HFFc6 (cell line): ENCODE data around the gene CTNNA3. TPM values are rescaled to one million over a fixed set of nuclear protein-coding genes. Genes with fewer than 3 reads are reported as not detected.

Experiments
- DNase-seq: peaks from one replicate; pipeline ENCODE4 v3.0.0-alpha.2; 2018
- H3K27ac Mint-ChIP-seq: 2 replicates; pipeline ENCODE4 v1.8.0; 2020; ENCODE audit warnings: mild to moderate bottlenecking, mixed read lengths
- H3K27me3 Mint-ChIP-seq: 2 replicates; pipeline ENCODE4 v1.8.0; 2021; ENCODE audit warnings: mild to moderate bottlenecking, moderate library complexity, mixed read lengths; ENCODE audit not compliant: insufficient read depth
- H3K36me3 Mint-ChIP-seq: 2 replicates; pipeline ENCODE4 v1.8.0; 2021; ENCODE audit warnings: low read depth, mixed read lengths
- H3K4me1 Mint-ChIP-seq: 2 replicates; pipeline ENCODE4 v1.8.0; 2020; ENCODE audit warnings: low read depth, mixed read lengths
- H3K4me3 Mint-ChIP-seq: 2 replicates; pipeline ENCODE4 v1.8.0; 2020; ENCODE audit warnings: mild to moderate bottlenecking, moderate library complexity, mixed read lengths
- H3K9me3 Mint-ChIP-seq: 2 replicates; pipeline ENCODE4 v1.8.0; 2020; ENCODE audit warnings: mild to moderate bottlenecking, mixed read lengths
- total RNA-seq, 6 experiments: library from RNA; stranded (reverse); fragmentation: NEBNext Ultra II Directional; extraction: Animal tissue kit (Norgen Biotek cat#: 25700); gene quantifications; 2 replicates in 1 of 6; 3 replicates in 5 of 6; pipeline ENCODE4 v1.2.3, GENCODE V29; 2021
- TF ChIP-seq, protein P1 (sequence below): fragments of 200-600 bp; sonication (generic); IDR thresholded peaks from 2 replicates; pipeline ENCODE4 v1.5.0; 2021; ENCODE audit warnings: antibody characterized with exemption, mild to moderate bottlenecking

CTNNA3 gene
- total RNA-seq, 6 experiments from 2014 or later, result not detected

DNA sequence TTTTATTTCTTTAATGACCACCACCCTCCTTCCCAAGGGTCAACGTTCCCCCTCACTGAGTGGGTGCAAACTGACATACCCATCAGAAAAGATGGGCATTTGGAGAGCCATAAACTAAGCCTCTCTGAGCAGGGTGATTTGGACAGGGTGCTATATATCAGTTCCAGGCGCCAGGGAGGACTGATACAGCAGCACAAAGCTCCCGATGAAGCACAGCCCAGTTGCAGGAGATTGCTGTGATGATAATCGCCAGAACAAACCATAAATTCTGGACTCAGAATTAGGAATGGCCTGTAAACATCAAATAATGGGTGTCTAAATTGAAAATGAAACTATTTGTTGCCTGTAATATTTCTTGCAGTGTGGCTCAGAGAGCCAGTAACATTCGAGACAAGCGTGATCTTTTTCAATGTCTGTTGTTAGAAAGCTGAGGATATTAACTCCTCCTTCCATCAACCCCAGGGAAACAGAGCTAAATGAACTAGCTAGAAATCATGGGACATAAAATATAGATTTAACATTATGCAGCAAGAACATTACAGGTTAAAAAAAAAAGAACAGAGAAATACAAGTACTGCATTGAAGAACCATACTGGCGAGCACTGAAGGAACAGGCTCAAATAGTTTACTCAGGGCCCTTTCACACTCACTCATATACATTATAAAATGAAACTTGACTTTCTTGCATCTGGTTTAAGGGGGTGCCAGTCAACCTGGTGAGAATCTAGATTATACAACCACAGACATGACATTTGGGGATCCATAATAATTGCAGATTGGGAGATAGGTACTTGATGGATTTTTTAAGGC, 907.6 kb downstream of the CTNNA3 start:
- H3K27me3 Mint-ChIP-seq, result no peaks in the 10 kb centered on the region
- H3K9me3 Mint-ChIP-seq, result no peaks in the 10 kb centered on the region; the same call in 1 of the 2 replicates
- H3K36me3 Mint-ChIP-seq, result no peaks in the 10 kb centered on the region
- no peak for DNase-seq
- H3K4me3 Mint-ChIP-seq, result no peak overlapping the region
- TF ChIP-seq, protein P1, sequence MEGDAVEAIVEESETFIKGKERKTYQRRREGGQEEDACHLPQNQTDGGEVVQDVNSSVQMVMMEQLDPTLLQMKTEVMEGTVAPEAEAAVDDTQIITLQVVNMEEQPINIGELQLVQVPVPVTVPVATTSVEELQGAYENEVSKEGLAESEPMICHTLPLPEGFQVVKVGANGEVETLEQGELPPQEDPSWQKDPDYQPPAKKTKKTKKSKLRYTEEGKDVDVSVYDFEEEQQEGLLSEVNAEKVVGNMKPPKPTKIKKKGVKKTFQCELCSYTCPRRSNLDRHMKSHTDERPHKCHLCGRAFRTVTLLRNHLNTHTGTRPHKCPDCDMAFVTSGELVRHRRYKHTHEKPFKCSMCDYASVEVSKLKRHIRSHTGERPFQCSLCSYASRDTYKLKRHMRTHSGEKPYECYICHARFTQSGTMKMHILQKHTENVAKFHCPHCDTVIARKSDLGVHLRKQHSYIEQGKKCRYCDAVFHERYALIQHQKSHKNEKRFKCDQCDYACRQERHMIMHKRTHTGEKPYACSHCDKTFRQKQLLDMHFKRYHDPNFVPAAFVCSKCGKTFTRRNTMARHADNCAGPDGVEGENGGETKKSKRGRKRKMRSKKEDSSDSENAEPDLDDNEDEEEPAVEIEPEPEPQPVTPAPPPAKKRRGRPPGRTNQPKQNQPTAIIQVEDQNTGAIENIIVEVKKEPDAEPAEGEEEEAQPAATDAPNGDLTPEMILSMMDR, result no peak
- peaks cover 22% of the 10 kb centered on the region for H3K4me1 Mint-ChIP-seq
- H3K27ac Mint-ChIP-seq, result no peak overlapping the region

DNA sequence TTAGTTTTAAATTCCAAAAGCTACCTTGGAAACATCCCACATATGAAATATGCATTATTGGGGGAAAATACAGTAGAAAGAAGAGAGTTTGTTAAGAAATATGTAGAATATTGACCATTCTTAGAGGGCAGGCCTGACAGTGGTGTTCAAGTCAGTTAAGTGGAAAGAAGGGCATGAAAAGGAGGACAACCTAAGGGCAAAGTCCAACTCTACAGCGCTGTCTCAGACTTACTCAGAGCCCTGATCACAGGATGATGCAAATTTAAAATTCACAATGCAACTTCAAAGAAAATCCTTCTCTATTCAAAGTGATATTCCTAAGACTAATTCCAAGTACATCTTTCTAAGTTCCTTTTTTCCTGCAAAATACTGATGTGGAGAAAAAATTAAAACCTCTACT, 909.3 kb downstream of the CTNNA3 start:
- no peaks in the 10 kb centered on the region for H3K27me3 Mint-ChIP-seq
- H3K27ac Mint-ChIP-seq, result no peak overlapping the region
- H3K4me1 Mint-ChIP-seq, result peaks cover 36% of the 10 kb centered on the region

DNA sequence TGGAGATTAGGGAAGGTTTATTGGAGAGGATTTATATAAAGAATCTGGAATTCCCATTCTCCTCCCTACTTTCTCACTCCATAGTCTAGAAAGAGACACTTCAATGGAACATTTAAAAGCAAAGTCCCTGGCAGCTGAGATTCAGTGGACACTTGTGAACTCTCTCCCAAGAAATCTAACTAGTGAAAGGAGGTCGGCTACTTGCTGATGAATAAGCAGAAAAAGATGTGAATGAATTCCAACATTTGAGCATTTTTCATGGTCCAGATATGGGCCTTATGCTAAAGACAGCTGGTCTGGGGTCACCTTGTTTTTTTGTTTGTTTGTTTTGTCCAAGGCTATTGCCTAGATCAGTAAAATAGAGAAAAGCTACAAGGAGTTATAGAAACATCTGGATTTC, 911.2 kb downstream of the CTNNA3 start:
- Mint-ChIP-seq H3K36me3 (no peaks in the 10 kb centered on the region), H3K9me3 (no peaks in the 10 kb centered on the region; the same call in 1 of the 2 replicates)

More for the DNA sequence above, 909.3 kb downstream of the CTNNA3 start:
- no peaks in the 10 kb centered on the region; the same call in 1 of the 2 replicates for H3K9me3 Mint-ChIP-seq
- no peaks in the 10 kb centered on the region for H3K36me3 Mint-ChIP-seq
- TF ChIP-seq, protein P1, result no peak
- DNase-seq, result no peak
- no peak overlapping the region for H3K4me3 Mint-ChIP-seq

DNA sequence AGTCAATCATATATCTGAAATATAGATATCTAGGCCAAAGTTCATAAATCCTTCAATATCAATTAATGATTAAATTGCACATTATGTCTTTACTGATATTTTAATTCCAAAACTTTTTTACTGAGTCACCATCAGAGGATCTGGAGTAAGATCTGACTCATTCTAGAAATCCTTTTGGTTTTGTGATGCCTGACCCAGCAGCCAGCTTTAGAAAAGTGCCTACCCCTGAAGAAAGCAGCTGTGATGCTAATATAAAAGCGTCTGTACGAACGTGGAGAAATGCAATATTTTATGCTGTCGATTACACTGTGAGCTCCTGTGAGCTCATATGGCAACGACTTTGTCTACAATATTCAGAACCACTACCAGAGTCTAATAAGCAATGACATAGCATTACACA, 912.7 kb downstream of the CTNNA3 start:
- peaks cover 36% of the 10 kb centered on the region for H3K4me1 Mint-ChIP-seq
- H3K4me3 Mint-ChIP-seq, result peak overlapping the region; percentile 36; the same call in 1 of the 2 replicates
- H3K27me3 Mint-ChIP-seq, result no peaks in the 10 kb centered on the region
- H3K27ac Mint-ChIP-seq, result peak overlapping the region; percentile 70
- peak; percentile 22 for DNase-seq
- H3K36me3 Mint-ChIP-seq, result no peaks in the 10 kb centered on the region
- TF ChIP-seq, protein P1, result no peak
- H3K9me3 Mint-ChIP-seq, result no peaks in the 10 kb centered on the region

More for the DNA sequence above, 911.2 kb downstream of the CTNNA3 start:
- H3K27me3 Mint-ChIP-seq, result no peaks in the 10 kb centered on the region
- DNase-seq, result peak; percentile 14
- TF ChIP-seq, protein P1, result no peak
- H3K4me1 Mint-ChIP-seq, result peaks cover 36% of the 10 kb centered on the region
- H3K27ac Mint-ChIP-seq, result no peak overlapping the region
- H3K4me3 Mint-ChIP-seq, result no peak overlapping the region; the same call in 1 of the 2 replicates

DNA sequence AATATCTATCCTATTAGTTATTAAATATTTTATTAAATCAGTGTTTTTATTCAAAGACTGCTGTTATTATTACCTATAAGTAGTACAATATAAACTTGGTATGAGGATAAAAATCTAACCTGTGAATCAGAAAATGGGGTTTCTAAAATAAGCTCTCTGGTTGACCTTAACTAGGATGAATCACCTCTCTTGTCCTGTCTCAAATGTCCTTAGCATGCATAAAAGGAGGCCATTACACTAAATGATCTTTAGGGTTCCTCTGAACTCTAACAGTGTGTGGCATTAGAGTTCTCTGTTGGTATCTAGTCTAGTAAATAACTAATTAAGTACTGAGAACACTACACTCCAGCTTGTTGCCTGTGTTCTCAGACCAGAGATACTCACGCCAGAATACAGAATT, 913.2 kb downstream of the CTNNA3 start:
- Mint-ChIP-seq H3K27ac (peak overlapping the region; percentile 70), H3K4me1 (peaks cover 36% of the 10 kb centered on the region), H3K9me3 (no peaks in the 10 kb centered on the region), H3K4me3 (peak overlapping the region; percentile 36; the same call in 1 of the 2 replicates), H3K36me3 (no peaks in the 10 kb centered on the region), H3K27me3 (no peaks in the 10 kb centered on the region)
- DNase-seq, result no peak
- TF ChIP-seq, protein P1, result no peak
